GM12801 (cell line): ENCODE results near the gene ADGRV1.

Experiments used
- CTCF ChIP-seq: IDR thresholded peaks from one replicate; pipeline ENCODE4 v1.5.1; 2011; ENCODE audit warnings: control low read depth; ENCODE audit not compliant: insufficient read length; ENCODE audit errors: extremely low read depth

ADGRV1 gene

GRCh38 chr5:91114658-91115057, 556.1 kb downstream of the ADGRV1 start:
- no peak for TF ChIP-seq CTCF

GRCh38 chr5:91118354-91118753, 559.8 kb downstream of the ADGRV1 start:
- TF ChIP-seq CTCF: no peak

GRCh38 chr5:91118796-91119195, 560.2 kb downstream of the ADGRV1 start:
- no peak for TF ChIP-seq CTCF

- TF ChIP-seq CTCF: no peak
Measured at GRCh38 chr5:91119217-91119616, 560.6 kb downstream of the ADGRV1 start.

GRCh38 chr5:91119981-91120850, 561.6 kb downstream of the ADGRV1 start:
- no peak for TF ChIP-seq CTCF

- no peak for TF ChIP-seq CTCF
Measured at GRCh38 chr5:91121347-91121993, 562.9 kb downstream of the ADGRV1 start.

- no peak for TF ChIP-seq CTCF
Measured at GRCh38 chr5:91122651-91123050, 564.1 kb downstream of the ADGRV1 start.
